ENCODE data around the gene LSP1.

- TF ChIP-seq TCF7L2 (IDR thresholded peaks at IDR 0.05; ENCODE audit: low read depth, low read length) (no peak), CTCF (IDR thresholded peaks at IDR 0.05) (no peak), POLR2AphosphoS5 (IDR thresholded peaks at IDR 0.05; ENCODE audit: low read depth, low read length) (no peak)
These were observed 62.9 kb downstream of the LSP1 start for GRCh38 chr11:1915795-1916131.

Data from Panc1 (cell line).